ENCODE data around the gene CANT1.

- TF ChIP-seq, protein P1, sequence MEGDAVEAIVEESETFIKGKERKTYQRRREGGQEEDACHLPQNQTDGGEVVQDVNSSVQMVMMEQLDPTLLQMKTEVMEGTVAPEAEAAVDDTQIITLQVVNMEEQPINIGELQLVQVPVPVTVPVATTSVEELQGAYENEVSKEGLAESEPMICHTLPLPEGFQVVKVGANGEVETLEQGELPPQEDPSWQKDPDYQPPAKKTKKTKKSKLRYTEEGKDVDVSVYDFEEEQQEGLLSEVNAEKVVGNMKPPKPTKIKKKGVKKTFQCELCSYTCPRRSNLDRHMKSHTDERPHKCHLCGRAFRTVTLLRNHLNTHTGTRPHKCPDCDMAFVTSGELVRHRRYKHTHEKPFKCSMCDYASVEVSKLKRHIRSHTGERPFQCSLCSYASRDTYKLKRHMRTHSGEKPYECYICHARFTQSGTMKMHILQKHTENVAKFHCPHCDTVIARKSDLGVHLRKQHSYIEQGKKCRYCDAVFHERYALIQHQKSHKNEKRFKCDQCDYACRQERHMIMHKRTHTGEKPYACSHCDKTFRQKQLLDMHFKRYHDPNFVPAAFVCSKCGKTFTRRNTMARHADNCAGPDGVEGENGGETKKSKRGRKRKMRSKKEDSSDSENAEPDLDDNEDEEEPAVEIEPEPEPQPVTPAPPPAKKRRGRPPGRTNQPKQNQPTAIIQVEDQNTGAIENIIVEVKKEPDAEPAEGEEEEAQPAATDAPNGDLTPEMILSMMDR (conservative IDR thresholded peaks at IDR 0.05; ENCODE audit: low read depth, low read length), result no peak
- no peak for TF ChIP-seq EZH2 (IDR thresholded peaks at IDR 0.05; ENCODE audit: borderline replicate concordance, low read depth, low read length, poor library complexity, severe bottlenecking)
These were observed 737 bp downstream of the CANT1 start for GRCh38 chr17:79008666-79009387.
